Endothelial cell (in vitro differentiated cells): ENCODE data around the gene SCAF1. TPM values are rescaled to one million over a fixed set of nuclear protein-coding genes. Genes with fewer than 3 reads are reported as not detected.
A peak's percentile ranks its signal among the peaks of the same experiment; 100 is the strongest.

Source experiments
- DNase-seq: peaks from one replicate; pipeline ENCODE4 v3.0.0; 2021; ENCODE audit warnings: low spot score
- H3K27ac Mint-ChIP-seq: one replicate; pipeline ENCODE4 v1.8.0; 2021; ENCODE audit warnings: mixed read lengths, inconsistent platforms; ENCODE audit not compliant: unreplicated experiment
- H3K27me3 Mint-ChIP-seq: one replicate; pipeline ENCODE4 v1.8.0; 2021; ENCODE audit warnings: mild to moderate bottlenecking, moderate library complexity, mixed read lengths, inconsistent platforms; ENCODE audit not compliant: unreplicated experiment
- H3K36me3 Mint-ChIP-seq: one replicate; pipeline ENCODE4 v1.8.0; 2021; ENCODE audit warnings: mild to moderate bottlenecking, low read depth, mixed read lengths, inconsistent platforms; ENCODE audit not compliant: unreplicated experiment
- H3K4me1 Mint-ChIP-seq: one replicate; pipeline ENCODE4 v1.8.0; 2021; ENCODE audit warnings: mild to moderate bottlenecking, mixed read lengths, inconsistent platforms; ENCODE audit not compliant: unreplicated experiment
- H3K4me3 Mint-ChIP-seq: one replicate; pipeline ENCODE4 v1.8.0; 2021; ENCODE audit warnings: mild to moderate bottlenecking, mixed read lengths, inconsistent platforms; ENCODE audit not compliant: unreplicated experiment
- H3K9me3 Mint-ChIP-seq: one replicate; pipeline ENCODE4 v1.8.0; 2021; ENCODE audit warnings: mixed read lengths, inconsistent platforms; ENCODE audit not compliant: unreplicated experiment
- CTCF ChIP-seq: fragments of 200-600 bp; sonication (generic); IDR thresholded peaks from one replicate; pipeline ENCODE4 v1.5.0; 2021; ENCODE audit warnings: antibody characterized with exemption; ENCODE audit not compliant: unreplicated experiment
- total RNA-seq: library from RNA; stranded (reverse); fragmentation: NEBNext Ultra II Directional; extraction: Animal tissue kit (Norgen Biotek cat#: 25700); gene quantifications from one replicate; pipeline ENCODE4 v1.2.1, GENCODE V29; 2021; ENCODE audit not compliant: unreplicated experiment

Gene SCAF1
- total RNA-seq, 1 donor from 2014 or later, result 90.3 TPM

GRCh38 chr19:49646586-49646985 lies 4.6 kb downstream of the SCAF1 start:
- Mint-ChIP-seq H3K4me1 (peaks cover 35% of the 10 kb centered on the region), H3K27ac (peak overlapping the region; percentile 59), H3K4me3 (peak overlapping the region; percentile 37), H3K9me3 (no peaks in the 10 kb centered on the region), H3K27me3 (peaks cover 8% of the 10 kb centered on the region), H3K36me3 (peaks cover 39% of the 10 kb centered on the region)
- DNase-seq, result no peak
- no peak for TF ChIP-seq CTCF

DNA sequence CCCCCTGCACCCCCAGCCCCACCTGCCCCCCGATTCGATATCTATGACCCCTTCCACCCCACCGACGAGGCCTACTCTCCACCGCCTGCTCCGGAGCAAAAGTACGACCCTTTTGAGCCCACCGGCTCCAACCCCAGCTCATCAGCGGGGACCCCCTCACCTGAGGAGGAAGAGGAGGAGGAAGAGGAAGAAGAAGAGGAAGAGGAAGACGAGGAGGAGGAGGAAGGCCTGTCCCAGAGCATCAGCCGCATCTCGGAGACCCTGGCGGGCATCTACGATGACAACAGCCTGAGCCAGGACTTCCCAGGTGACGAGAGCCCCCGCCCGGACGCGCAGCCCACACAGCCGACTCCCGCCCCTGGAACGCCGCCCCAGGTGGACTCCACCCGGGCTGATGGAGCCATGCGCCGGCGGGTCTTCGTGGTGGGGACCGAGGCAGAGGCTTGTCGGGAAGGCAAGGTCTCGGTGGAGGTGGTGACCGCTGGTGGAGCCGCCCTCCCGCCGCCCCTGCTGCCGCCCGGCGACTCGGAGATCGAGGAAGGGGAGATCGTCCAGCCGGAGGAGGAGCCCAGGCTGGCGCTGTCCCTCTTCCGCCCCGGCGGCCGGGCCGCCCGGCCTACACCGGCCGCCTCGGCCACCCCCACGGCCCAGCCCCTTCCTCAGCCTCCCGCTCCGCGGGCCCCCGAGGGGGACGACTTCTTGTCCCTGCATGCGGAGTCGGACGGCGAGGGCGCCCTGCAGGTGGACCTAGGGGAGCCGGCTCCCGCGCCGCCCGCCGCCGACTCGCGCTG lies 9.2 kb downstream of the SCAF1 start:
- peaks cover 9% of the 10 kb centered on the region for H3K4me1 Mint-ChIP-seq
- TF ChIP-seq CTCF, result no peak
- peak overlapping the region; percentile 75 for H3K27ac Mint-ChIP-seq
- DNase-seq, result no peak
- H3K4me3 Mint-ChIP-seq, result no peak overlapping the region
- H3K9me3 Mint-ChIP-seq, result no peaks in the 10 kb centered on the region
- peaks cover 5% of the 10 kb centered on the region for H3K27me3 Mint-ChIP-seq
- H3K36me3 Mint-ChIP-seq, result peaks cover 33% of the 10 kb centered on the region

- no peak overlapping the region for H3K27ac Mint-ChIP-seq
- peaks cover 9% of the 10 kb centered on the region for H3K27me3 Mint-ChIP-seq
- no peak for TF ChIP-seq CTCF
- peaks cover 36% of the 10 kb centered on the region for H3K36me3 Mint-ChIP-seq
- DNase-seq, result no peak
- H3K9me3 Mint-ChIP-seq, result no peaks in the 10 kb centered on the region
- H3K4me3 Mint-ChIP-seq, result no peak overlapping the region
- H3K4me1 Mint-ChIP-seq, result peaks cover 9% of the 10 kb centered on the region
Measured at GRCh38 chr19:49651820-49652550, 10.0 kb downstream of the SCAF1 start.

GRCh38 chr19:49652551-49653465 lies 10.8 kb downstream of the SCAF1 start:
- no peak overlapping the region for H3K27ac Mint-ChIP-seq
- H3K36me3 Mint-ChIP-seq, result peaks cover 35% of the 10 kb centered on the region
- peaks cover 9% of the 10 kb centered on the region for H3K4me1 Mint-ChIP-seq
- H3K4me3 Mint-ChIP-seq, result peak overlapping the region; percentile 51
- TF ChIP-seq CTCF, result no peak
- peaks cover 9% of the 10 kb centered on the region for H3K27me3 Mint-ChIP-seq
- no peak for DNase-seq
- no peaks in the 10 kb centered on the region for H3K9me3 Mint-ChIP-seq
